Ovary (tissue), 9 donors: ENCODE data around the gene NAA30. TPM values are rescaled to one million over a fixed set of nuclear protein-coding genes. Genes with fewer than 3 reads are reported as not detected.

Experiments used
- DNase-seq, 5 donors: peaks; one replicate each; pipeline ENCODE4 v3.0.0-alpha.2; 2019 to 2020
- H3K27ac ChIP-seq, 2 donors: fragments of 200-600 bp; one replicate each; pipeline versions ENCODE4 v1.5.1 to v1.8.0; 2019 to 2022
- H3K27me3 ChIP-seq: fragments of 200-600 bp; one replicate; pipeline ENCODE4 v1.8.0; 2022
- H3K36me3 ChIP-seq: fragments of 200-600 bp; sonication (generic); one replicate; pipeline ENCODE4 v1.5.1; 2019
- H3K4me1 ChIP-seq: one replicate; pipeline ENCODE4 v1.8.1; 2013; ENCODE audit warnings: mild to moderate bottlenecking, moderate library complexity; ENCODE audit not compliant: insufficient read depth
- H3K4me3 ChIP-seq: fragments of 200-600 bp; sonication (generic); one replicate; pipeline ENCODE4 v1.5.1; 2017
- H3K9me3 ChIP-seq, 2 donors: fragments of 200-600 bp in 1 of 2; sonication (generic) in 1 of 2; one replicate each; pipeline versions ENCODE4 v1.5.1 to v1.8.1; 2013 to 2019; ENCODE audit warnings: mild to moderate bottlenecking in 1 of 2, moderate library complexity in 1 of 2
- EP300 ChIP-seq: sonication (generic); formaldehyde crosslinking; IDR thresholded peaks from one replicate; pipeline ENCODE4 v1.6.1; 2017; ENCODE audit warnings: antibody characterized with exemption
- POLR2A ChIP-seq: fragments of 450-650 bp; IDR thresholded peaks from one replicate; pipeline ENCODE4 v1.6.1; 2017; ENCODE audit warnings: antibody characterized with exemption, mild to moderate bottlenecking, moderate library complexity
- WGBS, 3 donors: extraction: QIAGEN DNeasy Blood & Tissue Kit in 1 of 3; methylation state at CpG; one replicate each; pipeline versions ENCODE4 v1.1.5 to v1.1.7; 2013 to 2017; 5-methylcytosine and 5-hydroxymethylcytosine counted together
- intact Hi-C, 4 donors: fragments of 100-400 bp; cut with DNase I; formaldehyde crosslinking; loops; one replicate each; pipeline versions ENCODE4 v1.11.0 to v1.15.1; 2022 to 2023
- polyA plus RNA-seq, 2 donors: library from polyadenylated mRNA; stranded (reverse); fragments of 200-250 nt in 1 of 2; fragments of 350-450 nt in 1 of 2; fragmentation: Illumina TruSeq in 1 of 2; extraction: RNeasy Lipid Tissue Mini Kit (QIAGEN cat#74804) in 1 of 2; gene quantifications; one replicate each; pipeline ENCODE4 v1.2.3, GENCODE V29; 2013 to 2014
- total RNA-seq, 7 donors: library from RNA; depleted of rRNA in 2 of 7; stranded (reverse); fragments of >200 nt in 2 of 7; fragmentation: NEBNext Ultra II Directional in 3 of 7; extraction: Animal tissue kit (Norgen Biotek cat#: 25700) in 3 of 7; gene quantifications; one replicate each; pipeline versions ENCODE4 v1.1.0 to v1.2.4, GENCODE V29; 2016 to 2023
- TF ChIP-seq, protein P1 (sequence below), 3 donors: fragments of 450-650 bp in 2 of 3; fragments of 200-600 bp in 1 of 3; IDR thresholded peaks; one replicate each; pipeline versions ENCODE4 v1.5.1 to v1.8.0; 2016 to 2022; ENCODE audit warnings: antibody characterized with exemption in 3 of 3, mild to moderate bottlenecking in 1 of 3
- donor health status: DM: no; HTN: no; CAD: no; lungs with moderate emphysema.
- donor health status: DM: no; HTN: no; CAD: no.
- donor health status: Bipolar disorder and iron deficiency.
- donor health status: DM: yes; HTN: yes; CAD: no.
- donor health status: DM: no; HTN: no; CAD: no.
- donor health status: DM: yes; HTN: yes; CAD: no.

The NAA30 gene
- total and polyA plus RNA-seq, 9 donors: 9.4 to 29.4 (median 17.1) TPM

DNA sequence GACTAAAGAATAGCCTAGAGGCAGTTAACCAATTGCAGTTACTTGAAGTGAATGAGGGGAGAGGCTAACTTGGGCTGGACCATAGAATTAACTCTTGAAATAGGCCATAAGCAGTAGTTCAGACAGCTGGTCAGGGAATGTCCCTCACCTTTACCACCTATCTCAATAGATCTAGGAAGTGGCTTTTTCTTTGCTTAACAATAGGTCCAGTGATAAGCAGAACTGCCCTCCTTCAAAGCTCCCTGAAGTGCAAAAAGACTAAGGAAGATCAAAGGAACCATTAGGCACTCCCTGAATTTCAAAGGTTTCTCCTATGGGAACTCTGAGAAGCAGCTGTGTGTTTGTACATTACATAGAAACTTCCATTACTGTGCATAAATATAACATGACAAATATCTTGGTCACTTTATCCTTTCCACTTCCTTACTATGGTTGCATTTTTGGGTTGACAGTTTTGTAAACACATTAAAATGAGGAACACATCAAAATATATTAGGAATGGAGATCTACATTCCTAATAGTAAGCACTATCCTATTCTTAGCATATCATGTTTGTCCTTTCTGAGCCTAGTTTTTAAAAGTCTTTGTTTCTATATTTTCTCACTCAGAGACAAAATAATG lies 7.2 kb upstream of the NAA30 start:
- DNase-seq: no peak
- no peaks in the 10 kb centered on the region for H3K9me3 ChIP-seq
- H3K4me1 ChIP-seq: no peaks in the 10 kb centered on the region
- no peaks in the 10 kb centered on the region for H3K27me3 ChIP-seq
- TF ChIP-seq EP300 (no peak), POLR2A (no peak)
- TF ChIP-seq, protein P1, sequence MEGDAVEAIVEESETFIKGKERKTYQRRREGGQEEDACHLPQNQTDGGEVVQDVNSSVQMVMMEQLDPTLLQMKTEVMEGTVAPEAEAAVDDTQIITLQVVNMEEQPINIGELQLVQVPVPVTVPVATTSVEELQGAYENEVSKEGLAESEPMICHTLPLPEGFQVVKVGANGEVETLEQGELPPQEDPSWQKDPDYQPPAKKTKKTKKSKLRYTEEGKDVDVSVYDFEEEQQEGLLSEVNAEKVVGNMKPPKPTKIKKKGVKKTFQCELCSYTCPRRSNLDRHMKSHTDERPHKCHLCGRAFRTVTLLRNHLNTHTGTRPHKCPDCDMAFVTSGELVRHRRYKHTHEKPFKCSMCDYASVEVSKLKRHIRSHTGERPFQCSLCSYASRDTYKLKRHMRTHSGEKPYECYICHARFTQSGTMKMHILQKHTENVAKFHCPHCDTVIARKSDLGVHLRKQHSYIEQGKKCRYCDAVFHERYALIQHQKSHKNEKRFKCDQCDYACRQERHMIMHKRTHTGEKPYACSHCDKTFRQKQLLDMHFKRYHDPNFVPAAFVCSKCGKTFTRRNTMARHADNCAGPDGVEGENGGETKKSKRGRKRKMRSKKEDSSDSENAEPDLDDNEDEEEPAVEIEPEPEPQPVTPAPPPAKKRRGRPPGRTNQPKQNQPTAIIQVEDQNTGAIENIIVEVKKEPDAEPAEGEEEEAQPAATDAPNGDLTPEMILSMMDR (IDR thresholded peaks at IDR 0.05): no peak
- no peak overlapping the region for H3K4me3 ChIP-seq
- H3K36me3 ChIP-seq: no peaks in the 10 kb centered on the region
- intact Hi-C loops: no loop called here
- H3K27ac ChIP-seq: no peak overlapping the region

DNA sequence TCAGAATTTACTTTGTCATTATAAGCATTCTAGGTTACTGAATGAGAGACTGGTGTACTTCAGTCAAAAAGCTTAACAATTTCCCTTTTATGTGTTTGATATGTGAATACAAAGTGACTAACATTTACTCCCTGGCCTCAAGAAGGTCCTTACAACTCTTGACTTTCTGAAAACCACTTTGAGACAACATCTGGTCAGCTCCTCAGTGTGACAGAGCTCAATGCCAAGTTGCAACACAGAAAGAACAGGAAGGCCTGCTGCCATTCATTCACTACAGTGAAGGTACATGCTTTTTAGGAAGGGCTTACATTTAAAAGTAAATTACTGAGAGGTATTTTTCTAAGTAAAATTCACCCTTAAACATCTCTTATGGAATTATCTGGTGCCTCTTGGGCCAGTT lies 2.3 kb upstream of the NAA30 start:
- Histone ChIP-seq H3K4me3 (no peak overlapping the region), H3K9me3 (no peaks in the 10 kb centered on the region), H3K27ac (no peak overlapping the region), H3K27me3 (no peaks in the 10 kb centered on the region), H3K36me3 (no peaks in the 10 kb centered on the region), H3K4me1 (no peaks in the 10 kb centered on the region)
- DNase-seq: no peak
- intact Hi-C loops: no loop called here
- TF ChIP-seq POLR2A (no peak), EP300 (no peak)
- TF ChIP-seq, protein P1 (IDR thresholded peaks at IDR 0.05): no peak

GRCh38 chr14:57389646-57390036 lies 745 bp upstream of the NAA30 start:
- 43 to 53% (median 48%) methylated on average over 5 of the region's 5 CpGs for WGBS, 3 donors
- TF ChIP-seq POLR2A: no peak
- no peak for TF ChIP-seq EP300
- TF ChIP-seq, protein P1 (IDR thresholded peaks at IDR 0.05): no peak
- H3K4me1 ChIP-seq: peaks cover 2% of the 10 kb centered on the region
- H3K4me3 ChIP-seq: peak overlapping the region; percentile 50
- H3K27ac ChIP-seq: peak overlapping the region; percentile 19 to 84
- peak in 2 of 5 donors; percentile 23 to 30 for DNase-seq
- no peaks in the 10 kb centered on the region for H3K27me3 ChIP-seq
- no peaks in the 10 kb centered on the region for H3K36me3 ChIP-seq
- H3K9me3 ChIP-seq: no peaks in the 10 kb centered on the region
- intact Hi-C loops: no loop called here

DNA sequence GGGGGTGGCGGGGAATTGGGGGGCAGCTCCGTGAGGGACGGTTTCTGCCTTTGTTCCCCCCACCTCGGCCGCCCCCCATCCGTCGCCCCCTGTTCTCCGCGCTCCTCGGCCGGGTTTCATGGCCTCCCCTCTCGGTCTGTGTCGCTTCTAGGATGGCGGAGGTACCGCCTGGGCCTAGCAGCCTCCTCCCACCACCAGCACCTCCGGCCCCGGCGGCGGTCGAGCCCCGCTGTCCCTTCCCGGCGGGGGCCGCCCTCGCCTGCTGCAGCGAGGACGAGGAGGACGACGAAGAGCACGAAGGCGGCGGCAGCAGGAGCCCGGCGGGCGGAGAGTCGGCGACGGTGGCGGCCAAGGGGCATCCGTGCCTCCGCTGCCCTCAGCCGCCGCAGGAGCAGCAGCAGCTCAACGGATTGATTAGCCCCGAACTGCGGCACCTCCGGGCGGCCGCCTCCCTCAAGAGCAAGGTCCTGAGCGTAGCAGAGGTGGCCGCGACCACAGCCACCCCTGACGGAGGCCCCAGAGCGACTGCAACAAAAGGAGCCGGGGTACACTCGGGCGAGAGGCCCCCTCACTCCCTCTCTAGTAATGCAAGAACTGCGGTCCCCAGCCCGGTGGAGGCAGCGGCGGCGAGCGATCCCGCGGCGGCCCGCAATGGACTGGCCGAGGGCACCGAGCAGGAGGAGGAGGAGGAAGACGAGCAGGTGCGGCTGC lies 575 bp downstream of the NAA30 start:
- H3K36me3 ChIP-seq: no peaks in the 10 kb centered on the region
- peak overlapping the region; percentile 50 for H3K4me3 ChIP-seq
- 0% methylated on average over 40 to 71 of the region's 71 CpGs for WGBS, 3 donors
- peak in 2 of 5 donors; percentile 21 to 32 for DNase-seq
- H3K27me3 ChIP-seq: no peaks in the 10 kb centered on the region
- intact Hi-C loops: no loop called here
- no peaks in the 10 kb centered on the region for H3K9me3 ChIP-seq
- TF ChIP-seq POLR2A (no peak), EP300 (no peak)
- TF ChIP-seq, protein P1 (IDR thresholded peaks at IDR 0.05): no peak
- H3K27ac ChIP-seq: peak overlapping the region; percentile 19 to 84
- peaks cover 2% of the 10 kb centered on the region for H3K4me1 ChIP-seq
